PFSK-1 (cell line): Measurements from ENCODE around the gene GCNT3. TPM values are rescaled to one million over a fixed set of nuclear protein-coding genes. Genes with fewer than 3 reads are reported as not detected.

ENCODE experiments used
- FOXP2 ChIP-seq: optimal IDR thresholded peaks from 2 replicates; pipeline ENCODE3; 2011; ENCODE audit warnings: borderline replicate concordance, control low read depth, inconsistent platforms; ENCODE audit not compliant: insufficient read depth; ENCODE audit errors: extremely low read length, extremely low read depth
- POLR2AphosphoS5 ChIP-seq: IDR thresholded peaks from 2 replicates; pipeline ENCODE4 v1.6.1; 2012; ENCODE audit warnings: low read depth, mild to moderate bottlenecking, control low read depth, low read length, moderate library complexity
- SIN3A ChIP-seq: IDR thresholded peaks from 2 replicates; pipeline ENCODE4 v1.6.1; 2012; ENCODE audit warnings: mild to moderate bottlenecking, low read length, moderate library complexity, borderline replicate concordance; ENCODE audit not compliant: insufficient read depth
- TAF1 ChIP-seq: IDR thresholded peaks from 2 replicates; pipeline ENCODE4 v1.6.1; 2012; ENCODE audit warnings: low read length, control low read depth, borderline replicate concordance; ENCODE audit not compliant: insufficient read depth
- polyA plus RNA-seq: library from polyadenylated mRNA; unstranded; fragments of >200 nt; gene quantifications from one replicate; pipeline ENCODE4 v1.2.1, GENCODE V29; 2012; ENCODE audit warnings: low read depth, missing spikeins; ENCODE audit not compliant: insufficient read length
- TF ChIP-seq, protein P1 (sequence below), 2 experiments: IDR thresholded peaks; 2 replicates each; pipeline versions ENCODE4 v1.6.1 to v1.8.0; 2011 to 2012; ENCODE audit warnings: low read depth in 2 of 2, low read length in 2 of 2, control low read depth in 1 of 2, inconsistent platforms in 1 of 2, mild to moderate bottlenecking in 1 of 2, moderate library complexity in 1 of 2; ENCODE audit not compliant: insufficient read depth in 1 of 2

Gene GCNT3, protein sequence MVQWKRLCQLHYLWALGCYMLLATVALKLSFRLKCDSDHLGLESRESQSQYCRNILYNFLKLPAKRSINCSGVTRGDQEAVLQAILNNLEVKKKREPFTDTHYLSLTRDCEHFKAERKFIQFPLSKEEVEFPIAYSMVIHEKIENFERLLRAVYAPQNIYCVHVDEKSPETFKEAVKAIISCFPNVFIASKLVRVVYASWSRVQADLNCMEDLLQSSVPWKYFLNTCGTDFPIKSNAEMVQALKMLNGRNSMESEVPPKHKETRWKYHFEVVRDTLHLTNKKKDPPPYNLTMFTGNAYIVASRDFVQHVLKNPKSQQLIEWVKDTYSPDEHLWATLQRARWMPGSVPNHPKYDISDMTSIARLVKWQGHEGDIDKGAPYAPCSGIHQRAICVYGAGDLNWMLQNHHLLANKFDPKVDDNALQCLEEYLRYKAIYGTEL
- polyA plus RNA-seq: not detected

DNA sequence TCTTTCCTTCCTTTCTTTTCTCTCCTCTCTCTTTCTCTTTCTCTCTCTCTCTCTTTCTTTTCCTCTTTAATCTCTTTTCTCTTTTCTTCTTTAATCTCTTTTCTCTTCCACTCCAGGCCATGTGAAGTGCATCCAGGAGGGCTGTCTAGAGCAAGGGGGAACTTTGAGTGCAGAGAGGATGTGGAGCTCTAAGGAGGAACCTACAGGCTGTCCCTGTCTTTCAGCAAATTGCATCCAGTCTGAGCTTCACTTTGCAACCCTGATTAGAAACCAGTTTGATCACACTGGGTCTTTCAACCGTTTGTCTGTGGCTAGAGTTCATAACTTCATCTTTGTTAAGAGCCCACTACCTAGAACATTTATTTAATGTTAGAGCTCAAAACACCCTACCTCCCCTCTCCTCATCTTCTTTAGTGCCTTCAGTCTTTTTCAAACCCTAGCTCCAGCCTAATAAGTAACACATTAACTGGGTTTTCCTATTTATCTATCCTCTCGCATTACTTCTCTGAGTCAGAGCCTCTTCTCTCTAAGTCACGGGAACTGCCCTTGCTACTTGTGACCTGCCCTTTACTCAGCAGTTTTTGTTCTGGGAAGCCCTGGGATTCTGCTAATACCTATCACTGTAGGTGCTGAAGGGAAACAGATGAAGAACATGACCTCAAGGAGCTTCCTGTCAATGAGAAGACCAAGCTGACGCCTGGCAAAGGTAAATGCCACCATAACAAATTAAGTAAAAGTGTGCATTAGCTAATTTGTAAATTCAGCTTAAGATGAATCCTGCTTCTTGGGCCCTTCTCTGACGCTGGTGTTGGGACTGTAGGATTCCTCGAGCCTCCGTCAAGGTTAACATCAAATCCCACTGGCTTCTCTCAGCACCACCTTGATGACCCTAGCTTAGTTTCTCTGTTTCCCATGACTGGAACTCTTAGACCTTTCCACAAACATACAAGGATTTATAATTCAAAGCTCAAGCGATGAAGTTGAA, at the start of gene GCNT3:
GCNT3 (plus strand) TSS at position 508 of the 985 bp plus-strand sequence. CDS start 6,456 bp downstream, outside the sequence.
- TF ChIP-seq POLR2AphosphoS5: no peak

DNA sequence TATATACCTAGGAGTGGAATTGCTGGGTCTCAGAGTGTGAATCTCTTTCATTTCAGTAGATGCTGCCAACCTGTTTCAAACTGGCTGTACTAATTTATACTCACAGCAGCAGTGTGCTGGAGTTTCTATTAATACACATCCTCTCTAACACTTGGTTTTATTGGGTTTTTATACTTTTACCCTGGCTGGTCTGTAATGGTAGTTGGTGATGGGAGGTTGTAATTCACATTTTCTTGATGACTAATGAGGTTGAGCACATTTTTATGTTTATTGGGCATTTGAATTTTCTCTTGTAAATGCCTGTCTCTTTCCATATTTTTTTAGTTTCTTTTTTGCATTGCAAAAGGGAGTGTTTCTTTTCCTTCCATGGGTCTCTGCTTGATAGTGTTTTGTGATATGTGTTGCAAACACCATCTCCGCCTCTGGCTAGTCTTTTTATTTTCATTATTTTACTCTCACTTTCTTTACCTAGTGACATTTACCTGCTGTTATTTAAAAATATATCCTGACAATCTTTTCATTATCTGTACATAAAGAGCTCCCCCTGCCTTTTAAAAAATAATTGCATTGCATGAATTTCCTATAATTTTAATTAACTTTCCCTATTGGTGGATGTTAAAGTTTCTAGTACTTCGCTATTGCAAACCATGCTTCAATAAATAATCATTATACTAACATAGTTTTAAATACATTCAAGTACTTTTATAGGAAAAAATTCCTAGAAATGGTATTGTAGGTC, 49.0 kb upstream of the GCNT3 start:
- no peak for TF ChIP-seq SIN3A
- TF ChIP-seq FOXP2: no peak
- no peak for TF ChIP-seq POLR2AphosphoS5
- TF ChIP-seq, protein P1, sequence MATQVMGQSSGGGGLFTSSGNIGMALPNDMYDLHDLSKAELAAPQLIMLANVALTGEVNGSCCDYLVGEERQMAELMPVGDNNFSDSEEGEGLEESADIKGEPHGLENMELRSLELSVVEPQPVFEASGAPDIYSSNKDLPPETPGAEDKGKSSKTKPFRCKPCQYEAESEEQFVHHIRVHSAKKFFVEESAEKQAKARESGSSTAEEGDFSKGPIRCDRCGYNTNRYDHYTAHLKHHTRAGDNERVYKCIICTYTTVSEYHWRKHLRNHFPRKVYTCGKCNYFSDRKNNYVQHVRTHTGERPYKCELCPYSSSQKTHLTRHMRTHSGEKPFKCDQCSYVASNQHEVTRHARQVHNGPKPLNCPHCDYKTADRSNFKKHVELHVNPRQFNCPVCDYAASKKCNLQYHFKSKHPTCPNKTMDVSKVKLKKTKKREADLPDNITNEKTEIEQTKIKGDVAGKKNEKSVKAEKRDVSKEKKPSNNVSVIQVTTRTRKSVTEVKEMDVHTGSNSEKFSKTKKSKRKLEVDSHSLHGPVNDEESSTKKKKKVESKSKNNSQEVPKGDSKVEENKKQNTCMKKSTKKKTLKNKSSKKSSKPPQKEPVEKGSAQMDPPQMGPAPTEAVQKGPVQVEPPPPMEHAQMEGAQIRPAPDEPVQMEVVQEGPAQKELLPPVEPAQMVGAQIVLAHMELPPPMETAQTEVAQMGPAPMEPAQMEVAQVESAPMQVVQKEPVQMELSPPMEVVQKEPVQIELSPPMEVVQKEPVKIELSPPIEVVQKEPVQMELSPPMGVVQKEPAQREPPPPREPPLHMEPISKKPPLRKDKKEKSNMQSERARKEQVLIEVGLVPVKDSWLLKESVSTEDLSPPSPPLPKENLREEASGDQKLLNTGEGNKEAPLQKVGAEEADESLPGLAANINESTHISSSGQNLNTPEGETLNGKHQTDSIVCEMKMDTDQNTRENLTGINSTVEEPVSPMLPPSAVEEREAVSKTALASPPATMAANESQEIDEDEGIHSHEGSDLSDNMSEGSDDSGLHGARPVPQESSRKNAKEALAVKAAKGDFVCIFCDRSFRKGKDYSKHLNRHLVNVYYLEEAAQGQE (IDR thresholded peaks at IDR 0.05; ENCODE audit: insufficient read depth in 1 of 2, low read depth in 2 of 2, low read length in 2 of 2): no peak
- TF ChIP-seq TAF1: no peak

DNA sequence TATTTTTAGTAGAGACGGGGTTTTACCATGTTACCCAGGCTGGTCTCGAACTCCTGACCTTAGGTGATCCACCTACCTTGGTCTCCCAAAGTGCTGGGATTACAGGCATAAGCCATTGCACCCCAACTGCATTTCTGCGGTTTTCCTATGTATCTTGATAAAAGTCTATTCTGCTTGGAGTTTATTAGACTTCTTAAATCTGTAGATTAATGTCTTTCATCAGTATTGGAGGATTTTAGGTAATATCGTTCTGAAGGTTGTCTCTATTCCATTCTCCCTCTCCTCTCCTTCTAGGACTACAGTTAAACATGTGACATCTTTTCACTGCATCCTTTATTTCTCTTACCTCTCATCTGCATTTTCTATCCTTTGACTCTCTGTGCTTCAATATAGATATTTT, 46.3 kb upstream of the GCNT3 start:
- TF ChIP-seq, protein P1 (IDR thresholded peaks at IDR 0.05; ENCODE audit: insufficient read depth in 1 of 2, low read depth in 2 of 2, low read length in 2 of 2): no peak
- TF ChIP-seq TAF1 (no peak), FOXP2 (no peak), SIN3A (no peak), POLR2AphosphoS5 (no peak)

DNA sequence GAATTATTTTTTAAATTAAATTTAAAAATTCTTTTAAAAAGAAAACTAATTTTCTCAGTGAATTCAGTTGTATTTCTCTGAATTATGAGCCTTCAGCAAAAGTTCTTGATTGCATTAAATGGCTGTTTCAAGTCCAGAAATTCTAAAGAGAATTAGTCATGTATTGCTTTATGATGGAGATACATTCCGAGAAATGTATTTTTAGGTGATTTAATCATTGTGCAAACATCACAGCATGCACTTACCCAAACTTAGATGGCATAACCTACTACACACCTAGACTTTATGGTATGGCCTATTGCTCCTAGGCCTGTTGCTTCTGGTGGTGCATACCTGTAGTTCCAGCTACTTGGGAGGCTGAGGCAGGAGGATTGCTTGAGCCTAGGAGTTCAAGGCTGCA, 44.3 kb upstream of the GCNT3 start:
- TF ChIP-seq SIN3A (no peak), TAF1 (no peak), FOXP2 (no peak), POLR2AphosphoS5 (no peak)
- TF ChIP-seq, protein P1 (IDR thresholded peaks at IDR 0.05; ENCODE audit: insufficient read depth in 1 of 2, low read depth in 2 of 2, low read length in 2 of 2): no peak

DNA sequence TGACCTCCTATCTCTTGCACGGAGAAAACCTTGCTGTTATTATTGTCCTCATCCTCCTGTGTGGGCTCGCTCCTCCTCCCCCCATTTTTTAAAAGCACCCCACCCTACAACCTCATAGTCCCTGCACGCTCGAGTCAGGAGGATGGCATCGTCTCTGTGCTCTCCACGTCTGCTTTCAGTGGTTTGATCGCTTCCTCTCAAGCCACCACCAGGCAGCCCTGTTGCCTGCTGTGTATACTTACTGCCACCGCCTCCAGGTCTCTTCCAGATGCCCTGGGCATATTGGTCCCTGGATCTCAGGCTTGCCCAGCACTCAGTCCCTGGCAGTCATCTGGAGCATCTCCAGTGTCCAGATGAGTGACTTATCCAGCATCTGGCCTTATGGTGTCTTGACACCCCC, 42.1 kb upstream of the GCNT3 start:
- TF ChIP-seq TAF1 (no peak), POLR2AphosphoS5 (no peak), FOXP2 (no peak), SIN3A (no peak)
- TF ChIP-seq, protein P1 (IDR thresholded peaks at IDR 0.05; ENCODE audit: insufficient read depth in 1 of 2, low read depth in 2 of 2, low read length in 2 of 2): no peak
